ENCODE data around the gene GPR162. TPM values are rescaled to one million over a fixed set of nuclear protein-coding genes. Genes with fewer than 3 reads are reported as not detected.

The GPR162 gene
- polyA plus RNA-seq, 1 donor from 2014 or later: 82.8 TPM

- H3K36me3 ChIP-seq (ENCODE audit: insufficient read depth, low read length): no peaks in the 10 kb centered on the region
- no peak for TF ChIP-seq MXI1 (conservative IDR thresholded peaks at IDR 0.05; ENCODE audit: poor library complexity, severe bottlenecking)
Observed at GRCh38 chr12:6846316-6846869, 24.8 kb downstream of the GPR162 start.

GRCh38 chr12:6847676-6848075 lies 26.1 kb downstream of the GPR162 start:
- H3K9me2 ChIP-seq (ENCODE audit: insufficient read depth, low read length): no peaks in the 10 kb centered on the region
- no peaks in the 10 kb centered on the region for H4K20me1 ChIP-seq (ENCODE audit: insufficient read depth)
- H3K36me3 ChIP-seq (ENCODE audit: insufficient read depth, low read length): no peaks in the 10 kb centered on the region
- no peak for TF ChIP-seq POLR2AphosphoS5 (IDR thresholded peaks at IDR 0.05)
- H3K9me3 ChIP-seq (ENCODE audit: low read length): no peaks in the 10 kb centered on the region
- H3K9ac ChIP-seq (ENCODE audit: low read length): no peak overlapping the region
- H3K4me2 ChIP-seq (ENCODE audit: low read length): no peak overlapping the region
- no peak overlapping the region for H2AFZ ChIP-seq (ENCODE audit: low read depth, low read length)
- no peak overlapping the region for H3K27ac ChIP-seq (ENCODE audit: low read length)
- H3K79me2 ChIP-seq (replicated peaks; ENCODE audit: insufficient read depth, low read length): peaks cover 8% of the 10 kb centered on the region
- no peak overlapping the region for H3K4me3 ChIP-seq (ENCODE audit: low read length)
- no peaks in the 10 kb centered on the region for H3F3A ChIP-seq (ENCODE audit: insufficient read depth, low read length, poor library complexity, severe bottlenecking)
- no peaks in the 10 kb centered on the region for H3K27me3 ChIP-seq (ENCODE audit: insufficient read depth, low read depth, low read length)

More at GRCh38 chr12:6846316-6846869, 24.8 kb downstream of the GPR162 start:
- no peak overlapping the region for H3K27ac ChIP-seq (ENCODE audit: low read length)
- no peaks in the 10 kb centered on the region for H4K20me1 ChIP-seq (ENCODE audit: insufficient read depth)
- H3K9ac ChIP-seq (ENCODE audit: low read length): no peak overlapping the region
- H2AFZ ChIP-seq (ENCODE audit: low read depth, low read length): no peak overlapping the region
- no peaks in the 10 kb centered on the region for H3F3A ChIP-seq (ENCODE audit: insufficient read depth, low read length, poor library complexity, severe bottlenecking)
- no peak overlapping the region for H3K4me2 ChIP-seq (ENCODE audit: low read length)
- H3K9me3 ChIP-seq (ENCODE audit: low read length): no peaks in the 10 kb centered on the region
- H3K4me3 ChIP-seq (ENCODE audit: low read length): no peak overlapping the region
- no peaks in the 10 kb centered on the region for H3K9me2 ChIP-seq (ENCODE audit: insufficient read depth, low read length)
- peaks cover 8% of the 10 kb centered on the region for H3K79me2 ChIP-seq (replicated peaks; ENCODE audit: insufficient read depth, low read length)
- H3K27me3 ChIP-seq (ENCODE audit: insufficient read depth, low read depth, low read length): no peaks in the 10 kb centered on the region

DNA sequence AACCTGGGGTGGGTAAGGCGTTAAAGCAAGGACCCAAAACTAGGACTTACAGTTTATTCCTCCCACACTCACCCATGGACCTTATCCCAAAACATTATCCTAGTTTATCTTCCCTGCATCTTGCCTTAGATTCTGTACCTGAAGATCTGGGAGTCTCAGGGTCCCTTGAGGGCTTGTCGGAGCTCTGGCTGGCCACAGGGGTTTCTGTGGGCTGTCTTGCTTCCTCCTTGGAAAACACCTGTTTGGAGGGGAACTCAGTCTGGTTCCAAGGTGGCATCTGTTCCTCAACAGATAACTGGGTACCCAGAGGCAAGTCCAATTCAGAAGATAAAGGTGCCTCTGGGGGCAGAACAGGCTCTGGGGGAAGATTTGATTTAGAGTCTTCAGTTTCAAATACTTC lies 27.8 kb downstream of the GPR162 start:
- Histone ChIP-seq H3K27ac (ENCODE audit: low read length) (no peak overlapping the region), H3K9me3 (ENCODE audit: low read length) (no peaks in the 10 kb centered on the region), H3K4me2 (ENCODE audit: low read length) (no peak overlapping the region), H3F3A (ENCODE audit: insufficient read depth, low read length, poor library complexity, severe bottlenecking) (peaks cover 5% of the 10 kb centered on the region), H4K20me1 (ENCODE audit: insufficient read depth) (no peaks in the 10 kb centered on the region), H3K9ac (ENCODE audit: low read length) (no peak overlapping the region), H3K9me2 (ENCODE audit: insufficient read depth, low read length) (no peaks in the 10 kb centered on the region), H3K27me3 (ENCODE audit: insufficient read depth, low read depth, low read length) (no peaks in the 10 kb centered on the region), H3K36me3 (ENCODE audit: insufficient read depth, low read length) (no peaks in the 10 kb centered on the region), H3K4me3 (ENCODE audit: low read length) (no peak overlapping the region), H3K79me2 (replicated peaks; ENCODE audit: insufficient read depth, low read length) (peaks cover 21% of the 10 kb centered on the region), H2AFZ (ENCODE audit: low read depth, low read length) (no peak overlapping the region)
- TF ChIP-seq EP300 (conservative IDR thresholded peaks at IDR 0.05; ENCODE audit: poor library complexity, severe bottlenecking): no peak
- no peak for TF ChIP-seq SMC3 (conservative IDR thresholded peaks at IDR 0.05; ENCODE audit: poor library complexity)
- TF ChIP-seq CTCF (IDR thresholded peaks at IDR 0.05; ENCODE audit: poor library complexity, severe bottlenecking): no peak
- TF ChIP-seq TAF1 (IDR thresholded peaks at IDR 0.05; ENCODE audit: low read depth): no peak
- no peak for TF ChIP-seq RAD21 (conservative IDR thresholded peaks at IDR 0.05)
- TF ChIP-seq REST (IDR thresholded peaks at IDR 0.05; ENCODE audit: borderline replicate concordance): no peak
- no peak for TF ChIP-seq EZH2 (IDR thresholded peaks at IDR 0.05; ENCODE audit: borderline replicate concordance, insufficient read depth, low read length, poor library complexity, severe bottlenecking)
- no peak for TF ChIP-seq POLR2AphosphoS5 (IDR thresholded peaks at IDR 0.05)

Data from neural cell (in vitro differentiated cells).